HepG2 (cell line): ENCODE measurements around the gene ASTN2. TPM values are rescaled to one million over a fixed set of nuclear protein-coding genes. Genes with fewer than 3 reads are reported as not detected.

Experiments
- ATAC-seq: fragments of 200-7000 bp; cut with Tn5 transposase; 3 replicates; pipeline ENCODE4 v1.9.1; 2020; ENCODE audit warnings: mild to moderate bottlenecking, moderate library complexity
- BruUV-seq: library from RNA; stranded (reverse); fragments of 400-500 nt; replicated peaks from 2 replicates; lab custom pipeline; 2021; lab: Mats Ljungman, UMichigan
- CTCF ChIA-PET: fragments of 300-600 bp; formaldehyde crosslinking; extraction: SDS; loops from one replicate; lab custom pipeline; 2021; ENCODE audit warnings: low total read pairs, inconsistent platforms, low intra/inter-chr PET ratio; lab: Yijun Ruan, JAX
- POLR2A ChIA-PET: fragments of 350-600 bp; sonication (Branson Sonifier 250); formaldehyde crosslinking; loops from one replicate; lab custom pipeline; 2020; ENCODE audit warnings: antibody characterized with exemption, inconsistent platforms; lab: Yijun Ruan, JAX
- DNase-seq: peaks from one replicate; pipeline ENCODE4 v3.0.0-alpha.2; 2015; ENCODE audit warnings: low spot score
- FAIRE-seq: peaks from 3 replicates; lab custom pipeline; 2011; peaks lifted over from hg19 to GRCh38; lab: Jason Lieb, UNC
- H2AFZ ChIP-seq: one replicate; pipeline ENCODE4 v1.6.1; 2011; ENCODE audit warnings: low read length, inconsistent platforms
- H3K27ac ChIP-seq: fragments of 300-600 bp; 3 replicates; pipeline ENCODE4 v1.8.0; 2011; ENCODE audit warnings: mixed run types, mild to moderate bottlenecking, mixed read lengths, low read length, inconsistent platforms; ENCODE audit not compliant: insufficient read depth; ENCODE audit errors: extremely low read length
- H3K27me3 ChIP-seq, 2 experiments: fragments of 200-600 bp in 1 of 2; 2 replicates in 1 of 2; 3 replicates in 1 of 2; pipeline versions ENCODE4 v1.6.0 to v1.8.0; 2011; ENCODE audit warnings: low read length in 2 of 2, mild to moderate bottlenecking in 2 of 2, moderate library complexity in 2 of 2, inconsistent platforms in 1 of 2; ENCODE audit not compliant: insufficient read depth in 2 of 2, control insufficient read depth in 1 of 2
- H3K36me3 ChIP-seq, 2 experiments: fragments of 200-600 bp in 1 of 2; replicated peaks in 1 of 2; 2 replicates in 1 of 2; 3 replicates in 1 of 2; pipeline versions ENCODE4 v1.5.1 to v1.8.0; 2011; ENCODE audit warnings: low read length in 2 of 2, inconsistent platforms in 1 of 2; ENCODE audit not compliant: insufficient read depth in 2 of 2, control insufficient read depth in 1 of 2
- H3K4me1 ChIP-seq: 2 replicates; pipeline ENCODE4 v1.5.1; 2012; ENCODE audit warnings: low read length, inconsistent platforms; ENCODE audit not compliant: insufficient read depth
- H3K4me2 ChIP-seq: 2 replicates; pipeline ENCODE4 v1.6.0; 2011; ENCODE audit warnings: low read depth, low read length, inconsistent platforms
- H3K4me3 ChIP-seq, 3 experiments: fragments of 200-600 bp in 1 of 3; sonication (generic), shearing (Covaris generic) in 1 of 3; replicated peaks in 1 of 3; 2 replicates each; pipeline ENCODE4 v1.5.1; 2011 to 2016; ENCODE audit warnings: low read length in 3 of 3, inconsistent platforms in 2 of 3, low read depth in 2 of 3, mild to moderate bottlenecking in 2 of 3, control low read depth in 1 of 3, mixed read lengths in 1 of 3; ENCODE audit not compliant: insufficient read depth in 1 of 3
- H3K79me2 ChIP-seq: one replicate; pipeline ENCODE4 v1.6.1; 2011; ENCODE audit warnings: low read length, inconsistent platforms; ENCODE audit not compliant: insufficient read depth
- H3K9ac ChIP-seq: 2 replicates; pipeline ENCODE4 v1.6.0; 2011; ENCODE audit warnings: mild to moderate bottlenecking, low read depth, low read length, inconsistent platforms; ENCODE audit not compliant: insufficient read depth
- H3K9me3 ChIP-seq: 2 replicates; pipeline ENCODE4 v1.5.1; 2012; ENCODE audit warnings: mild to moderate bottlenecking, low read length
- H4K20me1 ChIP-seq: 2 replicates; pipeline ENCODE4 v1.6.0; 2011; ENCODE audit warnings: inconsistent platforms, mild to moderate bottlenecking, low read length, moderate library complexity; ENCODE audit not compliant: insufficient read depth
- CBFB ChIP-seq: sonication (generic); formaldehyde crosslinking; IDR thresholded peaks from 2 replicates; pipeline ENCODE4 v1.4.0; 2020; ENCODE audit warnings: missing genetic modification reagents
- HNRNPL ChIP-seq: fragments of 200-400 bp; formaldehyde crosslinking; IDR thresholded peaks from 2 replicates; pipeline ENCODE4 v1.6.1; 2017; ENCODE audit warnings: mild to moderate bottlenecking, low read depth, low read length
- KLF11 ChIP-seq: IDR thresholded peaks from 2 replicates; pipeline ENCODE4 v1.6.1; 2016; ENCODE audit warnings: missing compliant biosample characterization
- SCMH1 ChIP-seq: sonication (generic); formaldehyde crosslinking; IDR thresholded peaks from 2 replicates; pipeline ENCODE4 v1.9.0; 2021; ENCODE audit warnings: missing genetic modification reagents, mild to moderate bottlenecking, borderline replicate concordance
- SNRNP70 ChIP-seq: fragments of 200-400 bp; formaldehyde crosslinking; IDR thresholded peaks from 2 replicates; pipeline ENCODE4 v1.6.1; 2017; ENCODE audit warnings: mild to moderate bottlenecking, low read depth, low read length, moderate library complexity
- TBX2 ChIP-seq: sonication (generic); formaldehyde crosslinking; IDR thresholded peaks from 2 replicates; pipeline ENCODE4 v1.5.0; 2020; ENCODE audit warnings: missing genetic modification reagents, mild to moderate bottlenecking, borderline replicate concordance
- THRA ChIP-seq: sonication (generic); formaldehyde crosslinking; IDR thresholded peaks from 2 replicates; pipeline ENCODE4 v1.4.0; 2020; ENCODE audit warnings: missing genetic modification reagents, borderline replicate concordance
- TOE1 ChIP-seq: sonication (generic); formaldehyde crosslinking; IDR thresholded peaks from 2 replicates; pipeline ENCODE4 v1.4.0; 2020; ENCODE audit warnings: mild to moderate bottlenecking, missing genetic modification reagents
- ZFP90 ChIP-seq: sonication (generic); formaldehyde crosslinking; IDR thresholded peaks from 2 replicates; pipeline ENCODE4 v1.8.0; 2022; ENCODE audit warnings: missing genetic modification reagents, mild to moderate bottlenecking, inconsistent platforms, borderline replicate concordance
- ZHX1 ChIP-seq: sonication (generic); formaldehyde crosslinking; IDR thresholded peaks from 2 replicates; pipeline ENCODE4 v1.8.1; 2022; ENCODE audit warnings: low read depth, mild to moderate bottlenecking, missing genetic modification reagents
- ZNF367 ChIP-seq: sonication (generic); formaldehyde crosslinking; IDR thresholded peaks from 2 replicates; pipeline ENCODE4 v1.4.0; 2020; ENCODE audit warnings: missing genetic modification reagents, borderline replicate concordance
- WGBS: methylation state at CpG from one replicate; pipeline ENCODE4 v1.1.6; 2017; ENCODE audit warnings: low lambda C conversion rate; 5-methylcytosine and 5-hydroxymethylcytosine counted together
- in situ Hi-C: cut with HindIII; loops from 2 replicates; pipeline ENCODE4 v1.10.0; 2017; ENCODE audit warnings: low pct_unique_long_range_greater_than_20kb; ENCODE audit not compliant: extremely low pct_ligation_motif_present
- intact Hi-C: fragments of 100-400 bp; cut with micrococcal nuclease; formaldehyde crosslinking; loops from one replicate; pipeline ENCODE4 v1.10.0; 2022; ENCODE audit not compliant: unreplicated experiment
- polyA plus RNA-seq, 8 experiments: library from polyadenylated mRNA; depleted of rRNA in 3 of 8; stranded (reverse) in 7 of 8; unstranded in 1 of 8; fragments of >200 nt; fragmentation: Illumina TruSeq in 4 of 8; extraction: Trizol in 4 of 8; gene quantifications; 2 replicates each; pipeline versions ENCODE4 v1.2.1 to v1.2.3, GENCODE V29; 2011 to 2016; ENCODE audit warnings: low read depth in 4 of 8, missing spikeins in 1 of 8, mixed read lengths in 1 of 8; ENCODE audit not compliant: insufficient read depth in 1 of 8
- total RNA-seq, 5 experiments: library from RNA; depleted of rRNA; stranded (reverse); fragments of >200 nt; fragmentation: Illumina TruSeq; extraction: Trizol; gene quantifications; 2 replicates each; pipeline ENCODE4 v1.2.3, GENCODE V29; 2016; ENCODE audit warnings: low read depth in 1 of 5

ASTN2 gene
- total and polyA plus RNA-seq, 2 of the 13 experiments (the other 11 are each of a cell fraction or from before 2014, with no cell fraction given), result 5.2 to 13.5 TPM

GRCh38 chr9:116813031-116813300 lies 601.9 kb downstream of the ASTN2 start:
- Histone ChIP-seq H3K4me2 (no peak overlapping the region), H3K36me3 (no peaks in the 10 kb centered on the region), H3K4me1 (no peaks in the 10 kb centered on the region), H3K9me3 (no peaks in the 10 kb centered on the region), H3K27ac (no peak overlapping the region), H3K4me3 (no peak overlapping the region), H3K79me2 (no peaks in the 10 kb centered on the region), H3K9ac (no peak overlapping the region), H2AFZ (no peak overlapping the region), H4K20me1 (no peaks in the 10 kb centered on the region), H3K27me3 (no peaks in the 10 kb centered on the region)
- in situ Hi-C loops (no loop called here), intact Hi-C loops (no loop called here)
- WGBS, result 0% methylated on average over 1 of the region's 1 CpG
- no peak for ATAC-seq
- TF ChIP-seq CBFB (CRISPR knock-in tag) (no peak), KLF11 (no peak)
- ChIA-PET POLR2A (no interaction called here), CTCF (no interaction called here)
- no peak for DNase-seq
- no TSS peak for BruUV-seq
- no peak for FAIRE-seq

- Histone ChIP-seq H2AFZ (no peak overlapping the region), H3K79me2 (no peaks in the 10 kb centered on the region), H3K9me3 (no peaks in the 10 kb centered on the region), H3K27ac (no peak overlapping the region), H3K36me3 (no peaks in the 10 kb centered on the region), H3K27me3 (no peaks in the 10 kb centered on the region), H4K20me1 (no peaks in the 10 kb centered on the region), H3K4me1 (no peaks in the 10 kb centered on the region), H3K4me3 (no peak overlapping the region), H3K4me2 (no peak overlapping the region)
- FAIRE-seq, result no peak
- ATAC-seq, result no peak
- no peak for DNase-seq
- 6% methylated on average over 7 of the region's 7 CpGs for WGBS
- intact Hi-C loops, result no loop called here
- in situ Hi-C loops, result no loop called here
- ChIA-PET CTCF (no interaction called here), POLR2A (no interaction called here)
- BruUV-seq, result no TSS peak
- TF ChIP-seq ZHX1 (CRISPR knock-in tag), result no peak
- TF ChIP-seq TBX2, result no peak
- TF ChIP-seq TOE1, result no peak
- no peak for TF ChIP-seq SNRNP70
- TF ChIP-seq ZNF367 (CRISPR knock-in tag), result no peak
- TF ChIP-seq HNRNPL, result no peak
- no peak for TF ChIP-seq THRA (CRISPR knock-in tag)
- no peak for TF ChIP-seq ZFP90 (CRISPR knock-in tag)
- no peak for TF ChIP-seq SCMH1 (CRISPR knock-in tag)
- TF ChIP-seq, all 625 proteins: peak for 0
- no peak overlapping the region for H3K9ac ChIP-seq
Measured at GRCh38 chr9:116812231-116813030, 602.4 kb downstream of the ASTN2 start.
